Osteocyte (in vitro differentiated cells): Measurements from ENCODE around the gene ZNF277. TPM values are rescaled to one million over a fixed set of nuclear protein-coding genes. Genes with fewer than 3 reads are reported as not detected.

ENCODE experiments used
- DNase-seq: peaks from one replicate; pipeline ENCODE4 v3.0.0; 2021; ENCODE audit warnings: mixed read lengths; ENCODE audit not compliant: unreplicated experiment; ENCODE audit errors: extremely low spot score
- H3K27ac Mint-ChIP-seq: one replicate; pipeline ENCODE4 v1.8.0; 2021; ENCODE audit warnings: mild to moderate bottlenecking, mixed read lengths; ENCODE audit not compliant: unreplicated experiment
- H3K27me3 Mint-ChIP-seq: one replicate; pipeline ENCODE4 v1.8.0; 2021; ENCODE audit warnings: mixed read lengths; ENCODE audit not compliant: unreplicated experiment
- H3K36me3 Mint-ChIP-seq: one replicate; pipeline ENCODE4 v1.8.0; 2021; ENCODE audit warnings: mixed read lengths; ENCODE audit not compliant: unreplicated experiment
- H3K4me1 Mint-ChIP-seq: one replicate; pipeline ENCODE4 v1.8.0; 2021; ENCODE audit warnings: mixed read lengths; ENCODE audit not compliant: unreplicated experiment
- H3K4me3 Mint-ChIP-seq: one replicate; pipeline ENCODE4 v1.8.0; 2021; ENCODE audit warnings: mild to moderate bottlenecking, moderate library complexity, mixed read lengths; ENCODE audit not compliant: unreplicated experiment
- H3K9me3 Mint-ChIP-seq: one replicate; pipeline ENCODE4 v1.8.0; 2021; ENCODE audit warnings: mixed read lengths; ENCODE audit not compliant: unreplicated experiment
- total RNA-seq: library from RNA; stranded (reverse); gene quantifications from 2 replicates; pipeline ENCODE4 v1.2.1, GENCODE V29; 2021
- TF ChIP-seq, protein P1 (sequence below): fragments of 200-600 bp; sonication (generic); IDR thresholded peaks from 2 replicates; pipeline ENCODE4 v1.5.0; 2021; ENCODE audit warnings: antibody characterized with exemption, mild to moderate bottlenecking, moderate library complexity

ZNF277 gene
- total RNA-seq, 1 donor from 2014 or later = 28.1 TPM

DNA sequence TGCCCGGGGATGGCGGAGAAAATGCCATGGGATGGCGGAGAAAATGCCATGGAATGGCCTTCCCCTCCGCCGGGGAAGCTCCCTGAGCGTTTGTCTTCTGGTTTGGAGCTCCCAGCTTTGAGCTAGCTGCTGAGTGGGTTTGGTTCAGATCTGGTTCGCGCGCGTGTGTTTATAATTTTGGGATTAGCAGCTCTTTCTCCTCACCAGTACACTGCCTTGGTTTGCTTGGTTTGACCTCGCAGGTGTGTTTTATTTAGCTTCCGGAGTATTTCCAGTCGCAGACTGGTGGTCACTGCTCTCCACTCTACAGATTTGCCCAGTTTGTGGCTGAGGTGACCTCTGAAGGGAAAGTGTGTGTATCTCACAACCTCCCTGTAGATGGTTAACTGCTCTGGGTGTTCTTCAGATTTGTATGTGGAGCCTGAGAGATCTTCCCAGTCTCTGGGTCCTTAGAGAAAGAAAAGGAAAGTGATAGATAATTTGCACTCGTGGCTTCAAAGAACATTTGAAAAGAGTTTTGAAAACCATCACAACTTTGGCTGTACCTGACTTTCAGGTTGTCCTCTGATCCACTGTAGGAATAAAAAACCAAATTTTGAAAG, 597 bp downstream of the ZNF277 start:
- H3K36me3 Mint-ChIP-seq = no peaks in the 10 kb centered on the region
- H3K4me3 Mint-ChIP-seq = peak overlapping the region; percentile 95
- no peak for DNase-seq
- peak overlapping the region; percentile 92 for H3K27ac Mint-ChIP-seq
- no peaks in the 10 kb centered on the region for H3K27me3 Mint-ChIP-seq
- TF ChIP-seq, protein P1, sequence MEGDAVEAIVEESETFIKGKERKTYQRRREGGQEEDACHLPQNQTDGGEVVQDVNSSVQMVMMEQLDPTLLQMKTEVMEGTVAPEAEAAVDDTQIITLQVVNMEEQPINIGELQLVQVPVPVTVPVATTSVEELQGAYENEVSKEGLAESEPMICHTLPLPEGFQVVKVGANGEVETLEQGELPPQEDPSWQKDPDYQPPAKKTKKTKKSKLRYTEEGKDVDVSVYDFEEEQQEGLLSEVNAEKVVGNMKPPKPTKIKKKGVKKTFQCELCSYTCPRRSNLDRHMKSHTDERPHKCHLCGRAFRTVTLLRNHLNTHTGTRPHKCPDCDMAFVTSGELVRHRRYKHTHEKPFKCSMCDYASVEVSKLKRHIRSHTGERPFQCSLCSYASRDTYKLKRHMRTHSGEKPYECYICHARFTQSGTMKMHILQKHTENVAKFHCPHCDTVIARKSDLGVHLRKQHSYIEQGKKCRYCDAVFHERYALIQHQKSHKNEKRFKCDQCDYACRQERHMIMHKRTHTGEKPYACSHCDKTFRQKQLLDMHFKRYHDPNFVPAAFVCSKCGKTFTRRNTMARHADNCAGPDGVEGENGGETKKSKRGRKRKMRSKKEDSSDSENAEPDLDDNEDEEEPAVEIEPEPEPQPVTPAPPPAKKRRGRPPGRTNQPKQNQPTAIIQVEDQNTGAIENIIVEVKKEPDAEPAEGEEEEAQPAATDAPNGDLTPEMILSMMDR = no peak
- no peaks in the 10 kb centered on the region for H3K9me3 Mint-ChIP-seq
- peaks cover 36% of the 10 kb centered on the region for H3K4me1 Mint-ChIP-seq

DNA sequence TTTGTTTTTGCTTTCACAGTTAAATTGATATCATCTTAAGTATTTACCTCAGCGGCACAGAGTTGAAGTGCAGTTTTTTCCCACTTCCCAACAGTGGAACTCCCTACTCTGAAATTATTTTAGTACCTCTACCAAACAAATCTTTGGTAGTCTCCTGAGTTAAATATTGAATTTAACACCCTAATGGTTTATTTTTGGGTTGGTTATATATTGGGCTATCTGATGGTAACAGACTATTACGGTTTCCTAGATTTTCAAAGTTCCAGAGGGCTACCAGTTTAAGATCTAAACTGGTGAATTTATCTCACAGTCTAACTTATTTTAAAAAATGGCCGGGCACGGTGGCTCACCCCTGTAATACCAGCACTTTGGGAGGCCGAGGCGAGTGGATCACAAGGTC, 1.3 kb downstream of the ZNF277 start:
- Mint-ChIP-seq H3K4me3 (peak overlapping the region; percentile 95), H3K27ac (peak overlapping the region; percentile 92), H3K36me3 (no peaks in the 10 kb centered on the region), H3K27me3 (no peaks in the 10 kb centered on the region), H3K9me3 (no peaks in the 10 kb centered on the region), H3K4me1 (peaks cover 39% of the 10 kb centered on the region)
- DNase-seq = no peak
- TF ChIP-seq, protein P1 = no peak

GRCh38 chr7:112211348-112211907, 4.9 kb downstream of the ZNF277 start:
- no peaks in the 10 kb centered on the region for H3K36me3 Mint-ChIP-seq
- H3K27ac Mint-ChIP-seq = no peak overlapping the region
- DNase-seq = no peak
- no peaks in the 10 kb centered on the region for H3K9me3 Mint-ChIP-seq
- TF ChIP-seq, protein P1 = no peak
- no peak overlapping the region for H3K4me3 Mint-ChIP-seq
- no peaks in the 10 kb centered on the region for H3K27me3 Mint-ChIP-seq
- peaks cover 43% of the 10 kb centered on the region for H3K4me1 Mint-ChIP-seq

- H3K27ac Mint-ChIP-seq = no peak overlapping the region
- no peaks in the 10 kb centered on the region for H3K36me3 Mint-ChIP-seq
- peaks cover 42% of the 10 kb centered on the region for H3K4me1 Mint-ChIP-seq
- TF ChIP-seq, protein P1 = no peak
- H3K27me3 Mint-ChIP-seq = no peaks in the 10 kb centered on the region
- H3K4me3 Mint-ChIP-seq = no peak overlapping the region
- H3K9me3 Mint-ChIP-seq = no peaks in the 10 kb centered on the region
- no peak for DNase-seq
Measured at GRCh38 chr7:112212571-112212970, 6.1 kb downstream of the ZNF277 start.

DNA sequence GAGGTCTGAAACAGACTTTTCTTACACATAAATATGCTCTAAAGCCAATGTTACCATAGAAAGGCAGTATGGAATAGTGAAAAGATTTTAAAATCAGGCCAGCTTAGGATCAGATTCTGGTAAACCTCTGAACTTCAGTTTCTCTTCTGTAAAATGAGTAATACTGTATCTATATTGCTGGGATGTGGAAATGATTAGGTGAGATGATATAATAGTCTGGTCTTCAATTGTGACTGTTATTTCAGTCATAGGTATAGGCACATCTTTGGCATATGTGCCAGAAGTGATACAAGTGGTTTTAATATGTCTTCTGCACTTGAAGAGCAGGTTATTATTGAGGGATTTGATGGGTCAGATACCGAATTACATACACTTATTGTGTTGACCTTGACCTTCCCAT, 7.2 kb downstream of the ZNF277 start:
- Mint-ChIP-seq H3K9me3 (no peaks in the 10 kb centered on the region), H3K27ac (no peak overlapping the region), H3K4me1 (peaks cover 41% of the 10 kb centered on the region), H3K36me3 (no peaks in the 10 kb centered on the region), H3K4me3 (no peak overlapping the region), H3K27me3 (no peaks in the 10 kb centered on the region)
- TF ChIP-seq, protein P1 = no peak
- no peak for DNase-seq
